T-helper 1 cell treated with Interleukin-12 subunit alpha and Interleukin-12 subunit beta and Interleukin-4 antibody, amounts not matched to agents 30 μg/mL and 1 μg/mL, for 36 hours (primary cell): ENCODE data around the gene GLIS1.

Experiments
- H3K27ac Mint-ChIP-seq: one replicate; pipeline ENCODE4 v1.8.0; 2021; ENCODE audit warnings: mild to moderate bottlenecking, mixed read lengths
- H3K27me3 Mint-ChIP-seq: one replicate; pipeline ENCODE4 v1.8.0; 2021; ENCODE audit warnings: low read depth, mixed read lengths
- H3K36me3 Mint-ChIP-seq: one replicate; pipeline ENCODE4 v1.8.0; 2021; ENCODE audit warnings: low read depth, mixed read lengths
- H3K4me1 Mint-ChIP-seq: one replicate; pipeline ENCODE4 v1.8.0; 2021; ENCODE audit warnings: low read depth, mixed read lengths
- H3K4me3 Mint-ChIP-seq: one replicate; pipeline ENCODE4 v1.8.0; 2021; ENCODE audit warnings: mild to moderate bottlenecking, moderate library complexity, mixed read lengths
- H3K9me3 Mint-ChIP-seq: one replicate; pipeline ENCODE4 v1.8.0; 2021; ENCODE audit warnings: mixed read lengths

The GLIS1 gene

DNA sequence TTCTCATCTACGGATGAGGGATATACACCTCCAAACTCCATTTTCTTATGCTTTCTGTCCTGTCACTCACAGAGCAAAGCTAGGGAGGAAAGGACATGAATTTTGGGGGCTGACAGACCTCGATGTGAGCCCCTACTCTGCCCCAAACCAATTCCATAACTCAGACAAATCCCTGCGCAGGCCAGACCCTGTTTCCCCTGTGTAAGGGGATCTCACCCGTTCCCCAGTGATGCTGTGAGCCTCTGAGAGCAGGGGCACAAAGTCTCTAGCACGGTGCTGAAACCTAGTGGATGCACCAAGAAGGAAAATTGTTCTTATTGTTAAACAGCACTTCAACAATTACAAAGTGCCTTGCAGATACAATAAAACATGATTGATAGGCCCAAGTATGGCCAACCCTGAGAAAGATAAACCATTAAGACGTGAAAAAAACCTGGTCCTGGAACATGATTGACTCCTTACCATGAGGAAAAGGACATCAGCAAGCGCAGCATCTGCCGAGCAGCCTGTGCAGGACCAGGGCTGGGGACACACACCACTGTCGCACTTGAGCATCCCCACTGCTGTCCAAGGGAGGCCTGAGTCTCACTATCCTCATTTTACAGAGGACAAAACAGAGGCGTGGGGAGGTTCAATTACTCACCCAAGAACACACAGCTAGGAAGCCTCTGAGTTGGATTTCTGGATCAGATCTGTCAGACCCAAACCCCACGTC, 137.8 kb downstream of the GLIS1 start:
- H3K27me3 Mint-ChIP-seq = no peaks in the 10 kb centered on the region
- H3K9me3 Mint-ChIP-seq = no peaks in the 10 kb centered on the region
- H3K36me3 Mint-ChIP-seq = no peaks in the 10 kb centered on the region
- H3K4me3 Mint-ChIP-seq = no peak overlapping the region
- peaks cover 7% of the 10 kb centered on the region for H3K4me1 Mint-ChIP-seq
- no peak overlapping the region for H3K27ac Mint-ChIP-seq

GRCh38 chr1:53600561-53600960, 138.4 kb downstream of the GLIS1 start:
- Mint-ChIP-seq H3K9me3 (no peaks in the 10 kb centered on the region), H3K36me3 (no peaks in the 10 kb centered on the region), H3K27me3 (no peaks in the 10 kb centered on the region), H3K4me1 (peaks cover 7% of the 10 kb centered on the region), H3K4me3 (no peak overlapping the region), H3K27ac (no peak overlapping the region)

DNA sequence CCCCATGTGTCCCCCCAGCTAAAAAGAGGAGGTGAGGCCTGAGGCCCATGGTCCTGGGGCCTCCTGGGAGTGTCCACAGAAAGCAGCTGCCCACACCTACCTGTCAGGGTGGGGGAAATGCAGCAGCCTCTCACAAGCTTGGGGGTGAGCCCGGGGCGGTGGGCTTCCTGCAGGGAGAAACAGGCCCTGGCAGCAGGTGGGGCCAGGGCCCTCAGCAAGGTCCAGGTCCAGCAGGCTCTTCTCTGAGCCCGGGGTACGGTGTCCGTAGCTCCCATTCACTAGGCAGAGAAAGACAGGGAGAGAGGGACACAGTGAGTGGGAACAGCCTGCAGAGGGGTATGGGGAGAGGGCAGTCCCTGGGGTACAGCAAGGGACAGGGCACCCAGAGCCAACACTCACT, 139.0 kb downstream of the GLIS1 start:
- Mint-ChIP-seq H3K27ac (no peak overlapping the region), H3K4me1 (peaks cover 7% of the 10 kb centered on the region), H3K4me3 (no peak overlapping the region), H3K9me3 (no peaks in the 10 kb centered on the region), H3K36me3 (no peaks in the 10 kb centered on the region), H3K27me3 (no peaks in the 10 kb centered on the region)

DNA sequence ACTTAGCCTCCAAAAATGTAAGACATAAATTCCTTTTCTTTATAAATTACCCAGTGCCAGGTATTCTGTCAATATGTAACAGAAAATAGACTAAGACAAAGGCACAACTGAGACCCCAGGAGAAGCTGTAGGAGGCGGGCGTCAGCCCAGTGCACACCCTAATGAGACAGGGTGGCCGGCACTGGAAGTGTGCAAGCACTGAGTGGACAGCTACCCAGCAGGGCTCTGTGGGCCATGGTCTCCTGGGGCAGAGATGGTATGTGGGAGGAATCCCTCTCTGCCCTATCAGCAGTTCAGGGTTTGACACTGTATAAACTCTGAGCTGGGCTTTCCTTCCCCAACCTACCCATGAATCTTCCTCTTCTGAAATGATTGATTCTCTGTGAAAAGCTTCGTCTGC, 139.5 kb downstream of the GLIS1 start:
- H3K4me3 Mint-ChIP-seq = no peak overlapping the region
- H3K36me3 Mint-ChIP-seq = no peaks in the 10 kb centered on the region
- no peak overlapping the region for H3K27ac Mint-ChIP-seq
- H3K27me3 Mint-ChIP-seq = no peaks in the 10 kb centered on the region
- peaks cover 7% of the 10 kb centered on the region for H3K4me1 Mint-ChIP-seq
- H3K9me3 Mint-ChIP-seq = no peaks in the 10 kb centered on the region

DNA sequence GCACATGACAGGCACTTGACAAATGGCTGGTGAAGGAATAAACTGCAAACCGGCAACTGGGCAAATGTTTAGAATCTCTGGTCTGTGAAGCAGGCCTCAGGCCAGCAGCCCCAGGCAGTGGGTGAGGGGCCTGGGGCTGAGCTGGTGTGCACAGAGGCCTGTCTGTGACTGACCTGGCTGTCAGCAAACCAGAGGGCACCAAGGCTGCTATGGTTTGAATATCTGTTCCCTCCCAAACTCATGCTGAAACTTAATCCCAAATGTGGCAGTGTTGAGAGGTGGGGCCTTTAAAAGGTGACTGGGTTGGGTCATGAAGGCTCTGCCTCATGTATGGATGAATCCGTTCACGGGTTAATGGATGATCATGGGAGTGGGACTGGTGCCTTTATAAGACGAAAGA, 140.0 kb downstream of the GLIS1 start:
- Mint-ChIP-seq H3K4me3 (no peak overlapping the region), H3K36me3 (no peaks in the 10 kb centered on the region), H3K27me3 (no peaks in the 10 kb centered on the region), H3K9me3 (no peaks in the 10 kb centered on the region), H3K27ac (no peak overlapping the region), H3K4me1 (peaks cover 7% of the 10 kb centered on the region)

- H3K9me3 Mint-ChIP-seq = no peaks in the 10 kb centered on the region
- H3K4me1 Mint-ChIP-seq = peaks cover 5% of the 10 kb centered on the region
- no peak overlapping the region for H3K27ac Mint-ChIP-seq
- no peaks in the 10 kb centered on the region for H3K36me3 Mint-ChIP-seq
- H3K4me3 Mint-ChIP-seq = no peak overlapping the region
- H3K27me3 Mint-ChIP-seq = no peaks in the 10 kb centered on the region
Observed at GRCh38 chr1:53595906-53596305, 143.1 kb downstream of the GLIS1 start.

DNA sequence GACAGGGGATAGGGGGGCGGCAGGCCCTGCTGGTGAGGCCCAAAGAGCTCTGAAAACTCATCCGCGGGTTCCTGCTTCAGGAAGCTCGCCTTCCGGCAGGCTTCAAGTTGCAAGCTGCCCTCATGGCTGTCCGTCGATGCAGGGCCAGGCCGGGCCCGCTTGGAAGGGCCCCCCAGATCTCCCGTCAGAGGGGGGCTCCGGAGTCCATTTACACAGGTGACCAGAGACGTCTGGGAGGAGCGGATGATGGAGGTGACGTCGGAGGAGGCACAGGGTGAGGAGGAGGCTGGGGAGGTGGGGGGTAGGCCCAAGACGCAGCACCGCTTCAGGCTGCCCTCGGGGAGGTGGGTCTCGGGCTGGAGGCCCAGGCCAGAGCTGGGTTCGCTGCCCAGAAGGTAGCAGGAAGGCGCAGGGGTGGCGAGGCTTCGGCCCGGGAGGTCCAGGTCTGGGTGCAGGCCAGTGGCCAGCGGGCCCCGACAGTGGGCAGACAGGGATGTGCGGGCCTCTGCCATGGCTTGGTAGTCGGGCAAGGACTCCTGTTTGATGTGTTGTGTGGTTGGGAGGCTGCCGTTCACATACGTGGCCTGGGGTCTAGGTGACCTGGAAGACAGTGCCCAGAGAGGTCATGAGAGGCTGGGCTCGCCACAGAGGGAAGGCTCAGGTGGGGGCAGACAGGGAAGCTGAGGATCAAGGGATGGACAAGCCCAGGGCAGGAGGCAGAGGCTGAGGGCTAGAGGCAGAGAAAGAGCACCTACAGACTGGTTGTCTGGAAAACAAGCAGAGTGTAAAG, 144.4 kb downstream of the GLIS1 start:
- H3K9me3 Mint-ChIP-seq = no peaks in the 10 kb centered on the region
- H3K27ac Mint-ChIP-seq = no peak overlapping the region
- no peaks in the 10 kb centered on the region for H3K27me3 Mint-ChIP-seq
- no peak overlapping the region for H3K4me3 Mint-ChIP-seq
- H3K4me1 Mint-ChIP-seq = no peaks in the 10 kb centered on the region
- no peaks in the 10 kb centered on the region for H3K36me3 Mint-ChIP-seq

DNA sequence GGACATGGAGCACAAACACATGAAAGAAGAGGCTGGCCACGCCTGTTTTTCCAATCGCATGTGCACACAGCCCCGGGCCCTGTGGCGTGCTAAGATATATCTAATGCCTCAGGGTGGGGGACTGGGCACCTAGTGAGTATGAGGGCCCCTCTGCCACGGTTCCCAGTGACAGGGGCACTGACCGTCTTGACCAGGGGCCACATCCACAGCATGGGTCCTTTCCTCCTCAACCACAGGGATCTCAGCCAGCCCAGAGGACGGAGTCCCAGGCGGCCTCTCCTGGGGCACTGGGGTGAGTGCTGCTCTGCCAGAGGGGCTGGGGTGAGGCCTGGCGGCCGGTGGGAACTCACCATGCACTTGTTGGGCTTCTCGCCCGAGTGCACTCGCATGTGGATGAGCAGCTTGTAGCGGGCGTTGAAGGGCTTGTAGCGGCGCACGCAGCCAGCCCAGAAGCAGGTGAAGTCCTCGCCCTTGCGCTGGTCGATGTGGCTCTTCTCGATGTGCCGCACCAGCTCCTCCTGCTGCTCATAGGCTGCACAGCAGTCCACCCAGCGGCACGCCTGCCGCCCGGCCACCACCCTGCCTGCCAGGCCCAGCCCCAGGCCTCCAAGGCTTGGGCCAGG, 145.1 kb downstream of the GLIS1 start:
- no peaks in the 10 kb centered on the region for H3K4me1 Mint-ChIP-seq
- no peaks in the 10 kb centered on the region for H3K9me3 Mint-ChIP-seq
- H3K27ac Mint-ChIP-seq = no peak overlapping the region
- H3K4me3 Mint-ChIP-seq = no peak overlapping the region
- no peaks in the 10 kb centered on the region for H3K27me3 Mint-ChIP-seq
- no peaks in the 10 kb centered on the region for H3K36me3 Mint-ChIP-seq

- Mint-ChIP-seq H3K27ac (no peak overlapping the region), H3K36me3 (no peaks in the 10 kb centered on the region), H3K27me3 (peaks cover 1% of the 10 kb centered on the region), H3K4me3 (no peak overlapping the region), H3K4me1 (no peaks in the 10 kb centered on the region), H3K9me3 (no peaks in the 10 kb centered on the region)
Observed at GRCh38 chr1:53592985-53593757, 145.8 kb downstream of the GLIS1 start.

GRCh38 chr1:53592521-53592982, 146.4 kb downstream of the GLIS1 start:
- no peak overlapping the region for H3K27ac Mint-ChIP-seq
- H3K4me1 Mint-ChIP-seq = no peaks in the 10 kb centered on the region
- peaks cover 6% of the 10 kb centered on the region for H3K27me3 Mint-ChIP-seq
- H3K36me3 Mint-ChIP-seq = no peaks in the 10 kb centered on the region
- no peak overlapping the region for H3K4me3 Mint-ChIP-seq
- no peaks in the 10 kb centered on the region for H3K9me3 Mint-ChIP-seq

- Mint-ChIP-seq H3K27ac (no peak overlapping the region), H3K9me3 (no peaks in the 10 kb centered on the region), H3K4me3 (no peak overlapping the region), H3K36me3 (no peaks in the 10 kb centered on the region), H3K4me1 (no peaks in the 10 kb centered on the region), H3K27me3 (peaks cover 8% of the 10 kb centered on the region)
Observed at GRCh38 chr1:53591924-53592323, 147.0 kb downstream of the GLIS1 start.

DNA sequence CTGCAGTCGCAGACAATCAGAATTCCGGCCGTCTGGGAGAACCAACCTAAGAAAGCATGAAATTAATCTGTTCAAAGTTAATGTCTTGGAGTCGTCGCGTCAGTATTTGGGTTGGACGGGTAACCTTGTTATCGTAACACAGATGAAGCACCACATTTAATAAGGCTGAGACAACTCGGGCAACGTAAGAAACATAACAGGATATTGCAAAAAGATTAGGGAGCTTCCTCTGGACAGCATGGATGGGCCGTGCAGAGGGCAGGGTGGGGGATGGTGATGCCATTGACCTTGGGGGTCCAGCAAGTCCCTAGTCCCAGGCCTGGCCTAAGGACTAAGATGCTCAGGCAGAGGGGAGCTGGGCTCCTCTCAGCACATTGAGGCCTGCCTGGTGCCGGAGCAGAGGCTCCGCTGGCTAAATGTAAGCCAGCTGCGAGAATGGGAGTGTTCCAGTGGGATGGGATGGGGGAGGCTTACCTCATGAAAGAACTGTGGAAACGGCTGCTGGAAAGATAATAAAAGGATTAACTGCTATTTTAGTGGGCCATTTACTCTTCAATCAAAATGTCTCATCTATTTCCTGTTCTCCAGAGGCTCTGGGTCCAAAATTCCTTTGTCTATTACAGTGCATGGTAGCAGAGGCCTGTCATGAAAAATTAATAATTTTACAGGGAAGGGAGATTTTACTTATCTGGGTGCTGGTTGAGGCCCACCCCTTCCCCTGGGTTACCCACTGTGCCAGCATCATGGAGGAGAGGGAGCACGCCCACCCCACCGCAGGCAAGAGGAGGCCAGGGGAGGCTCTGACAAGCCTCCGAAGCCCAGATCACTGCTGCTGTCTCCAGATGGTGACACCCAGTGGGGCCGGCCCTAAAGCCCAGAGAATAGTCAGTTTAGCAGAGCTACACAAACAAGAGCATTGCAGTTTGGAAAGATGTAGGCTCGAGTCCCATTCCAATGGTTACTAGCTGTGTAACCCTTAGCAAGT, 148.1 kb downstream of the GLIS1 start:
- peaks cover 15% of the 10 kb centered on the region for H3K27me3 Mint-ChIP-seq
- H3K9me3 Mint-ChIP-seq = no peaks in the 10 kb centered on the region
- no peak overlapping the region for H3K4me3 Mint-ChIP-seq
- no peaks in the 10 kb centered on the region for H3K36me3 Mint-ChIP-seq
- no peak overlapping the region for H3K27ac Mint-ChIP-seq
- H3K4me1 Mint-ChIP-seq = no peaks in the 10 kb centered on the region

DNA sequence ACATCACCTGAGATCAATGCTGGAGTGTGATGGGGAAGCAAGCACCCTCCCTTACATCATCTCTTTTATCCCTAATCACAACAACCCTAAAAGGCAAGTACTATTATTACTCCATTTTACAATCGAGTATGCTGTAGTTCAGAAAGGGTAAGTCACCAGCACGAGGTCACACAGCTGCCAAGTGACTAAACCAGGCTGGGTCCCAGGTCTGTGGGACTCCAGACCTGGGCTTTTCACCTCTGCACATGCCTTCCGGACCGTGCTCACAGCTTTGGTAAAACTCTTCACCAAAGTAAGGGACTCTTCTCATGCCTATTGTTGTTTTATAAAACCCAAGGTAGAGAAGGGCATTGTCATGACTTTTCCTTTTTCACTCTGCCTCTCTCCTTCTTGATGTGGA, 148.9 kb downstream of the GLIS1 start:
- no peaks in the 10 kb centered on the region for H3K9me3 Mint-ChIP-seq

More for the DNA sequence above, 148.9 kb downstream of the GLIS1 start:
- H3K36me3 Mint-ChIP-seq = no peaks in the 10 kb centered on the region
- peaks cover 5% of the 10 kb centered on the region for H3K4me1 Mint-ChIP-seq
- H3K27me3 Mint-ChIP-seq = peaks cover 17% of the 10 kb centered on the region
- H3K27ac Mint-ChIP-seq = no peak overlapping the region
- no peak overlapping the region for H3K4me3 Mint-ChIP-seq
